Measurements from ENCODE around the gene ZNF740. TPM values are rescaled to one million over a fixed set of nuclear protein-coding genes. Genes with fewer than 3 reads are reported as not detected.

Gene ZNF740
- total and polyA plus RNA-seq, 2 of the 4 experiments (the other 2 are of a cell fraction): 13.1 to 14.0 TPM

GRCh38 chr12:53194973-53195372, 14.5 kb downstream of the ZNF740 start:
- Histone ChIP-seq H2AFZ (replicated peaks; ENCODE audit: low read length, poor library complexity) (no peak overlapping the region), H3K79me1 (ENCODE audit: low read depth in 1 of 2, low read length in 2 of 2) (peaks cover 0 to 2% of the 10 kb centered on the region in 2 experiments; a peak in 1 of 4 replicates), H3K56ac (ENCODE audit: extremely low read depth, insufficient read depth, low read length) (no peak overlapping the region), H3K4ac (ENCODE audit: low read depth, low read length) (no peak overlapping the region), H3K27me3 (ENCODE audit: control insufficient read depth, insufficient read depth, low read length) (peaks cover 2% of the 10 kb centered on the region; the same call in 1 of the 2 replicates), H2BK15ac (ENCODE audit: low read depth, low read length) (no peak overlapping the region), H2BK5ac (ENCODE audit: low read depth, low read length, poor library complexity, severe bottlenecking) (no peak overlapping the region), H3K9ac (ENCODE audit: low read depth, low read length) (no peak overlapping the region), H3K14ac (replicated peaks; ENCODE audit: low read depth, low read length) (no peak overlapping the region), H3K18ac (ENCODE audit: low read depth, low read length) (no peak overlapping the region), H3K4me2 (ENCODE audit: low read depth, low read length) (no peak overlapping the region), H4K8ac (ENCODE audit: low read depth in 2 of 2, low read length in 2 of 2) (no peak overlapping the region), H4K91ac (ENCODE audit: insufficient read depth, low read depth, low read length) (no peak overlapping the region), H3K9me3 (ENCODE audit: control insufficient read depth, insufficient read depth, low read length) (no peaks in the 10 kb centered on the region), H3K9me1 (ENCODE audit: insufficient read depth, low read length) (peaks cover 11% of the 10 kb centered on the region), H4K20me1 (ENCODE audit: insufficient read depth, low read length) (no peaks in the 10 kb centered on the region), H4K5ac (ENCODE audit: low read depth, low read length) (no peak overlapping the region), H2AK5ac (ENCODE audit: low read depth, low read length) (no peak overlapping the region), H3K4me3 (ENCODE audit: insufficient read depth, low read depth, low read length) (no peak overlapping the region), H2BK20ac (ENCODE audit: low read depth, low read length) (no peak overlapping the region), H3K4me1 (ENCODE audit: control insufficient read depth, insufficient read depth, low read length) (no peaks in the 10 kb centered on the region; the same call in 1 of the 2 replicates), H2AK9ac (replicated peaks; ENCODE audit: low read depth, low read length, poor library complexity) (no peak overlapping the region), H3K36me3 (ENCODE audit: control insufficient read depth, insufficient read depth, low read length) (peaks cover 8% of the 10 kb centered on the region; the same call in 1 of the 2 replicates), H3K27ac (ENCODE audit: insufficient read depth, low read length) (no peak overlapping the region), H2BK120ac (ENCODE audit: low read depth, low read length) (no peak overlapping the region), H3K23ac (ENCODE audit: low read depth, low read length) (no peak overlapping the region)
- TF ChIP-seq MAZ (IDR thresholded peaks at IDR 0.05; ENCODE audit: borderline replicate concordance, low read depth, low read length) (no peak), SMC3 (IDR thresholded peaks at IDR 0.05; ENCODE audit: low read depth, low read length) (no peak), RFX5 (IDR thresholded peaks at IDR 0.05; ENCODE audit: low read depth, low read length) (no peak), MXI1 (IDR thresholded peaks at IDR 0.05; ENCODE audit: borderline replicate concordance, low read depth, low read length) (no peak), NFE2L2 (IDR thresholded peaks at IDR 0.05; ENCODE audit: low read depth, low read length) (no peak), CTCF (conservative IDR thresholded peaks at IDR 0.05; ENCODE audit: low read depth, low read length) (no peak), RAD21 (IDR thresholded peaks at IDR 0.05; ENCODE audit: low read length) (no peak), CEBPB (IDR thresholded peaks at IDR 0.05; ENCODE audit: low read depth, low read length) (no peak), MAFK (IDR thresholded peaks at IDR 0.05; ENCODE audit: low read depth, low read length) (no peak), ELK1 (IDR thresholded peaks at IDR 0.05; ENCODE audit: borderline replicate concordance, low read depth, low read length) (no peak), RCOR1 (IDR thresholded peaks at IDR 0.05; ENCODE audit: insufficient replicate concordance, low read length) (no peak), FOS (IDR thresholded peaks at IDR 0.05; ENCODE audit: low read depth, low read length) (no peak), POLR2A (IDR thresholded peaks at IDR 0.05; ENCODE audit: low read depth, low read length) (no peak), USF2 (IDR thresholded peaks at IDR 0.05; ENCODE audit: low read depth, low read length) (no peak), BHLHE40 (IDR thresholded peaks at IDR 0.05; ENCODE audit: low read depth, low read length) (no peak), CHD1 (IDR thresholded peaks at IDR 0.05; ENCODE audit: low read depth, low read length) (no peak)
- in situ Hi-C loops (cut with MboI; ENCODE audit: low sequenced_read_pairs): no loop called here
- WGBS, 2 experiments (ENCODE audit: extremely low coverage in 2 of 2, insufficient read length in 1 of 2): no CpG with 5 or more reads among the region's 1 CpG
- CTCF ChIA-PET: interaction anchor here (0.8 to 1.3 kb wide), 2 partner anchors 35 to 129 kb away, joined by 3 to 6 read pairs; no protein-coding TSS in a partner anchor
- dilution Hi-C loops (cut with HindIII; ENCODE audit: low sequenced_read_pairs, unreplicated experiment): no loop called here
- POLR2A ChIA-PET (ENCODE audit: unreplicated experiment): no interaction called here
- DNase-seq (no peak), ATAC-seq (ENCODE audit: low read depth) (no peak)
- BruUV-seq (replicated peaks): no TSS peak
- intact Hi-C loops (cut with micrococcal nuclease): no loop called here
